HG03135 (cell line): ENCODE results near the gene NUDT3.
"Not testable (repeated sequence)": the region's sequence is repeated elsewhere in the genome, so short reads cannot be mapped to it uniquely, and the experiment has no call there.

Source experiments
- ATAC-seq: cut with Tn5 transposase; IDR thresholded peaks from one replicate; pipeline ENCODE4 v1.9.1; 2021; ENCODE audit warnings: mild to moderate bottlenecking, moderate library complexity; ENCODE audit not compliant: unreplicated experiment

The NUDT3 gene

GRCh38 chr6:34295721-34296120, 96.7 kb downstream of the NUDT3 start:
- peak; percentile 80 for ATAC-seq

GRCh38 chr6:34292954-34293353, 99.5 kb downstream of the NUDT3 start:
- no peak for ATAC-seq

- no peak for ATAC-seq
Measured at GRCh38 chr6:34289137-34289536, 103.3 kb downstream of the NUDT3 start.

- ATAC-seq, result no peak
Measured at GRCh38 chr6:34288581-34288980, 103.9 kb downstream of the NUDT3 start.

GRCh38 chr6:34285448-34286164, 106.9 kb downstream of the NUDT3 start:
- no peak for ATAC-seq

GRCh38 chr6:34284563-34285447, 107.7 kb downstream of the NUDT3 start:
- no peak for ATAC-seq

GRCh38 chr6:34281702-34282334, 110.7 kb downstream of the NUDT3 start:
- no peak for ATAC-seq

GRCh38 chr6:34280216-34280615, 112.3 kb downstream of the NUDT3 start:
- ATAC-seq, result no peak

GRCh38 chr6:34278833-34279232, 113.6 kb downstream of the NUDT3 start:
- ATAC-seq, result no peak

- ATAC-seq, result no peak
Measured at GRCh38 chr6:34277763-34278112, 114.7 kb downstream of the NUDT3 start.

- no peak for ATAC-seq
Measured at GRCh38 chr6:34276881-34277762, 115.3 kb downstream of the NUDT3 start.

GRCh38 chr6:34276191-34276590, 116.3 kb downstream of the NUDT3 start:
- no peak for ATAC-seq

- no peak for ATAC-seq
Measured at GRCh38 chr6:34275128-34275804, 117.2 kb downstream of the NUDT3 start.

GRCh38 chr6:34274129-34274528, 118.3 kb downstream of the NUDT3 start:
- ATAC-seq, result no peak

- no peak for ATAC-seq
Measured at GRCh38 chr6:34273242-34273805, 119.1 kb downstream of the NUDT3 start.

- no peak for ATAC-seq
Measured at GRCh38 chr6:34272013-34272926, 120.2 kb downstream of the NUDT3 start.

- not testable (repeated sequence) for ATAC-seq
Measured at GRCh38 chr6:34269658-34270341, 122.7 kb downstream of the NUDT3 start.

GRCh38 chr6:34269132-34269531, 123.3 kb downstream of the NUDT3 start:
- ATAC-seq, result not testable (repeated sequence)
